Common myeloid progenitor, CD34-positive (primary cell): ENCODE results near the gene GRB14.
"Not testable (repeated sequence)": the region's sequence is repeated elsewhere in the genome, so short reads cannot be mapped to it uniquely, and the experiment has no call there.

Experiments
- CTCF ChIA-PET: fragments of 350-600 bp; sonication (Branson Sonifier 250); formaldehyde crosslinking; loops from one replicate; lab custom pipeline; 2021; ENCODE audit warnings: antibody characterized with exemption; lab: Charles Lee
- POLR2A ChIA-PET: fragments of 350-600 bp; sonication (Branson Sonifier 250); formaldehyde crosslinking; loops from one replicate; lab custom pipeline; 2021; ENCODE audit warnings: antibody characterized with exemption; lab: Charles Lee
- DNase-seq, 3 donors: peaks; one replicate each; pipeline versions ENCODE4 v3.0.0 to v3.0.0-alpha.2; 2013
- H3K27ac ChIP-seq, 2 experiments: 1 replicate in 1 of 2; 2 replicates in 1 of 2; pipeline ENCODE4 v1.7.0; 2013; ENCODE audit warnings: inconsistent platforms in 2 of 2, low read length in 2 of 2, mild to moderate bottlenecking in 2 of 2, low read depth in 1 of 2, moderate library complexity in 1 of 2; ENCODE audit not compliant: severe bottlenecking in 2 of 2, insufficient read depth in 1 of 2, poor library complexity in 1 of 2
- H3K27me3 ChIP-seq, 5 experiments: replicated peaks in 2 of 5; 1 replicate in 3 of 5; 2 replicates in 2 of 5; pipeline versions ENCODE4 v1.6.1 to v1.7.0; 2013; ENCODE audit warnings: low read length in 4 of 5, mild to moderate bottlenecking in 2 of 5, moderate library complexity in 2 of 5, inconsistent platforms in 1 of 5; ENCODE audit not compliant: insufficient read depth in 5 of 5, control insufficient read depth in 4 of 5
- H3K36me3 ChIP-seq, 4 experiments: 1 replicate in 2 of 4; 2 replicates in 2 of 4; pipeline versions ENCODE4 v1.6.1 to v1.7.0; 2013; ENCODE audit warnings: low read length in 3 of 4, control low read depth in 1 of 4, mild to moderate bottlenecking in 1 of 4; ENCODE audit not compliant: control insufficient read depth in 4 of 4, insufficient read depth in 4 of 4
- H3K4me1 ChIP-seq, 4 experiments: 1 replicate in 3 of 4; 2 replicates in 1 of 4; pipeline versions ENCODE4 v1.6.1 to v1.7.1; 2013; ENCODE audit warnings: low read length in 3 of 4, mild to moderate bottlenecking in 3 of 4, control low read depth in 1 of 4, inconsistent platforms in 1 of 4, moderate library complexity in 1 of 4; ENCODE audit not compliant: control insufficient read depth in 4 of 4, insufficient read depth in 4 of 4; ENCODE audit errors: control extremely low read depth in 1 of 4
- H3K4me3 ChIP-seq, 7 experiments: 1 replicate in 4 of 7; 2 replicates in 3 of 7; pipeline versions ENCODE4 v1.5.1 to v1.7.0; 2013; ENCODE audit warnings: mild to moderate bottlenecking in 7 of 7, low read length in 6 of 7, moderate library complexity in 6 of 7, inconsistent platforms in 2 of 7, low read depth in 2 of 7, control low read depth in 1 of 7; ENCODE audit not compliant: insufficient read depth in 4 of 7, control insufficient read depth in 1 of 7; ENCODE audit errors: extremely low read depth in 1 of 7
- H3K9me3 ChIP-seq, 5 experiments: 1 replicate in 4 of 5; 2 replicates in 1 of 5; pipeline versions ENCODE4 v1.6.1 to v1.7.1; 2013; ENCODE audit warnings: low read length in 4 of 5, mild to moderate bottlenecking in 2 of 5, inconsistent platforms in 1 of 5, low read depth in 1 of 5, moderate library complexity in 1 of 5; ENCODE audit not compliant: control insufficient read depth in 4 of 5, insufficient read depth in 2 of 5; ENCODE audit errors: control extremely low read depth in 1 of 5
- WGBS: methylation state at CpG from one replicate; pipeline ENCODE4 v1.1.5; 2013; ENCODE audit not compliant: insufficient coverage; 5-methylcytosine and 5-hydroxymethylcytosine counted together

The GRB14 gene

GRCh38 chr2:164628319-164628718 lies 7.0 kb upstream of the GRB14 start:
- H3K27me3 ChIP-seq, H3K4me3 ChIP-seq, DNase-seq, H3K4me1 ChIP-seq, POLR2A ChIA-PET, H3K36me3 ChIP-seq, H3K27ac ChIP-seq, H3K9me3 ChIP-seq: not testable (repeated sequence)
- WGBS: no CpG with 5 or more reads among the region's 3 CpGs
- CTCF ChIA-PET: interaction anchor here (1.1 kb wide), 1 partner anchor 24 kb away, joined by 3 read pairs; no protein-coding TSS in a partner anchor

GRCh38 chr2:164625378-164625971 lies 4.2 kb upstream of the GRB14 start:
- H3K4me3 ChIP-seq: no peak overlapping the region
- no peak overlapping the region for H3K27ac ChIP-seq
- POLR2A ChIA-PET: no interaction called here
- H3K4me1 ChIP-seq: peaks cover 0 to 11% (median 10%) of the 10 kb centered on the region in 4 experiments
- H3K27me3 ChIP-seq: peaks cover 4 to 28% (median 5%) of the 10 kb centered on the region in 5 experiments
- peak in 1 of 3 donors; percentile 5 for DNase-seq
- H3K36me3 ChIP-seq: no peaks in the 10 kb centered on the region
- no peaks in the 10 kb centered on the region for H3K9me3 ChIP-seq
- CTCF ChIA-PET: no interaction called here
- WGBS: no CpG with 5 or more reads among the region's 3 CpGs

- H3K27me3 ChIP-seq: peaks cover 5 to 33% (median 8%) of the 10 kb centered on the region in 5 experiments
- peaks cover 0 to 13% (median 10%) of the 10 kb centered on the region in 4 experiments for H3K4me1 ChIP-seq
- no peaks in the 10 kb centered on the region for H3K36me3 ChIP-seq
- no peak overlapping the region for H3K4me3 ChIP-seq
- CTCF ChIA-PET: no interaction called here
- H3K27ac ChIP-seq: no peak overlapping the region
- POLR2A ChIA-PET: no interaction called here
- H3K9me3 ChIP-seq: no peaks in the 10 kb centered on the region
- no peak for DNase-seq
- 88% methylated on average over 2 of the region's 2 CpGs for WGBS
Measured at GRCh38 chr2:164624316-164624715, 3.0 kb upstream of the GRB14 start.

- whole genome bisulfite sequencing: 89% methylated on average over 11 of the region's 12 CpGs
Measured at GRCh38 chr2:164622338-164623106, 1.2 kb upstream of the GRB14 start.

DNA sequence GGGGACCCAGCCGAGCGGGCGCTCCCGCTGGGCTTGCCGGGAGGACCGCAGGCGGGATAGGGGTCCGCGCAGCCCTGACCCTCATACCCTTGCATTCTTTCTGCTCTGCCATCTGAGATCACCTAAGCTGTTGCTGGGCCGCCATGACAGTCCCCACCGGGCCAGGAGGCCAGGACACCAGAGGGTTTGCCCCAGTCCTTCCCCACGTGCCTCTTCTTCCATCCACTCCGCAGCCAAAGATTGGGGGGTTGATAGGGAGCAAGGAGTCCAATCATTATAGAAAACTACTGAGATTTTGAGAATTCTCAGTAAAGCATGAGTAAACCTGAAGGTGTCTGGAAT lies 453 bp upstream of the GRB14 start:
- H3K27ac ChIP-seq: no peak overlapping the region
- peaks cover 0 to 13% (median 10%) of the 10 kb centered on the region in 4 experiments for H3K4me1 ChIP-seq
- H3K36me3 ChIP-seq: no peaks in the 10 kb centered on the region
- no peaks in the 10 kb centered on the region for H3K9me3 ChIP-seq
- H3K27me3 ChIP-seq: peaks cover 5 to 33% (median 8%) of the 10 kb centered on the region in 5 experiments
- WGBS: 3% methylated on average over 13 of the region's 13 CpGs
- peak overlapping the region in 6 of 7 experiments; percentile 57 to 76 (median 66) for H3K4me3 ChIP-seq
- CTCF ChIA-PET: interaction anchor here (1.1 kb wide), 1 partner anchor 22 kb away, joined by 4 read pairs; no protein-coding TSS in a partner anchor
- POLR2A ChIA-PET: no interaction called here
- DNase-seq: peak in 2 of 3 donors; percentile 5 to 19

More at GRCh38 chr2:164622338-164623106, 1.2 kb upstream of the GRB14 start:
- Histone ChIP-seq H3K36me3 (no peaks in the 10 kb centered on the region), H3K27ac (no peak overlapping the region), H3K4me3 (peak overlapping the region in 1 of 7 experiments; percentile 64), H3K4me1 (peaks cover 0 to 13% (median 10%) of the 10 kb centered on the region in 4 experiments), H3K27me3 (peaks cover 5 to 33% (median 8%) of the 10 kb centered on the region in 5 experiments), H3K9me3 (no peaks in the 10 kb centered on the region)
- DNase-seq: no peak
- ChIA-PET CTCF (interaction anchor here (1.1 to 1.3 kb wide), 2 partner anchors 15 to 22 kb away, joined by 4 read pairs; no protein-coding TSS in a partner anchor), POLR2A (no interaction called here)

- CTCF ChIA-PET: no interaction called here
- H3K4me3 ChIP-seq: peak overlapping the region in 5 of 7 experiments; percentile 48 to 74 (median 70)
Measured at GRCh38 chr2:164620457-164620856, 825 bp downstream of the GRB14 start.

DNA sequence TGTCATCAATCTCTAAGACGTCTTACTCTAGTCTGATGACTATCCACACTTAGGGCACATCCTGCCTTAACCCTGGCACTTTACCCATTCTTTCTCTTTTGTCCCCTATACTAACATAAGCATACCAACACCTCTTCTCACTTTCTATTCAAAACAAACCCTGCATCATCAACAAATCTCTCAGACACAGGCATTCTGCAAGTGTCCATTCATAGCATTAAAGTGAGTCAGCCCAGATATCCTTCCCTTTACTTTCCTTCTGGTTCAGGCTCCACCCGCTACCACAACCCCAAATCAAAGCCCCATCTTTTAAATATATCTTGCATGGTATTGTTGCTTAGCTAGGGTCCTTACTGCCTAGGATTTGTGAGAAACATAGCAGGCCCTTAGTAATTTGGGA lies 3.8 kb downstream of the GRB14 start:
- no peak for DNase-seq
- no peaks in the 10 kb centered on the region for H3K36me3 ChIP-seq
- ChIA-PET CTCF (no interaction called here), POLR2A (no interaction called here)
- H3K27ac ChIP-seq: no peak overlapping the region
- no peaks in the 10 kb centered on the region for H3K9me3 ChIP-seq
- H3K4me3 ChIP-seq: no peak overlapping the region
- peaks cover 5 to 20% (median 5%) of the 10 kb centered on the region in 5 experiments for H3K27me3 ChIP-seq
- peaks cover 0 to 13% (median 10%) of the 10 kb centered on the region in 4 experiments for H3K4me1 ChIP-seq
- 71% methylated on average over 1 of the region's 2 CpGs for WGBS

More at GRCh38 chr2:164620457-164620856, 825 bp downstream of the GRB14 start:
- peaks cover 5 to 33% (median 8%) of the 10 kb centered on the region in 5 experiments for H3K27me3 ChIP-seq
- no peak overlapping the region for H3K27ac ChIP-seq
- H3K4me1 ChIP-seq: peaks cover 0 to 13% (median 10%) of the 10 kb centered on the region in 4 experiments
- H3K36me3 ChIP-seq: no peaks in the 10 kb centered on the region
- POLR2A ChIA-PET: no interaction called here
- peak in 1 of 3 donors; percentile 6 for DNase-seq
- H3K9me3 ChIP-seq: no peaks in the 10 kb centered on the region
- WGBS: 30% methylated on average over 2 of the region's 7 CpGs
